CD4-positive, alpha-beta T cell treated with Interleukin-15 for 4 hours (primary cell): ENCODE measurements around the gene OR52N5.

Experiments
- DNase-seq: peaks from one replicate; pipeline ENCODE4 v3.0.0-alpha.2; 2020; ENCODE audit warnings: low spot score

Gene OR52N5

GRCh38 chr11:5783255-5783654 is at the start of gene OR52N5:
TSS of gene OR52N5 (minus strand) at chr11:5783355. CDS start at chr11:5778634, 4,721 bp downstream.
- DNase-seq, result no peak

- DNase-seq, result no peak
These were observed 48.2 kb upstream of the OR52N5 start for GRCh38 chr11:5831196-5831829.

- no peak for DNase-seq
These were observed 35.2 kb upstream of the OR52N5 start for GRCh38 chr11:5818245-5818886.

GRCh38 chr11:5815534-5815933 is 32.4 kb upstream of the OR52N5 start:
- no peak for DNase-seq

GRCh38 chr11:5809905-5810795 is 27.0 kb upstream of the OR52N5 start:
- DNase-seq, result no peak

- DNase-seq, result no peak
These were observed 26.0 kb upstream of the OR52N5 start for GRCh38 chr11:5809122-5809519.

- DNase-seq, result peak; percentile 75
These were observed 25.5 kb upstream of the OR52N5 start, which contains the start of gene OR52N2 for GRCh38 chr11:5808500-5809121. TSS of gene OR52N2 (plus strand) at chr11:5808924. CDS start at chr11:5820336, 11,412 bp downstream.

GRCh38 chr11:5807580-5807979 is 24.4 kb upstream of the OR52N5 start:
- no peak for DNase-seq

GRCh38 chr11:5803982-5804381 is 20.8 kb upstream of the OR52N5 start:
- no peak for DNase-seq

GRCh38 chr11:5796541-5796940 is 13.4 kb upstream of the OR52N5 start:
- DNase-seq, result no peak

GRCh38 chr11:5791165-5791564 is 8.0 kb upstream of the OR52N5 start, which contains the start of gene OR52N1:
TSS of gene OR52N1 (minus strand) at chr11:5791265. CDS start at chr11:5788816, 2,449 bp downstream.
- no peak for DNase-seq

- DNase-seq, result no peak
These were observed 16.1 kb downstream of the OR52N5 start for GRCh38 chr11:5767056-5767455.

GRCh38 chr11:5753943-5754342 is 29.2 kb downstream of the OR52N5 start, which contains the start of gene OR52N4:
TSS of gene OR52N4 (plus strand) at chr11:5754243. CDS start at chr11:5754741, 498 bp downstream.
- no peak for DNase-seq

- no peak for DNase-seq
These were observed 33.3 kb downstream of the OR52N5 start for GRCh38 chr11:5749836-5750235.

GRCh38 chr11:5746614-5747013 is 36.5 kb downstream of the OR52N5 start:
- DNase-seq, result no peak

GRCh38 chr11:5738431-5738830 is 44.7 kb downstream of the OR52N5 start:
- no peak for DNase-seq

GRCh38 chr11:5737670-5738392 is 45.3 kb downstream of the OR52N5 start:
- no peak for DNase-seq

- DNase-seq, result no peak
These were observed 46.1 kb downstream of the OR52N5 start for GRCh38 chr11:5737091-5737490.

GRCh38 chr11:5736396-5736795 is 46.8 kb downstream of the OR52N5 start, which contains the start of gene OR56B1:
TSS of gene OR56B1 (plus strand) at chr11:5736448. CDS start at chr11:5736517, 69 bp downstream.
- DNase-seq, result no peak

GRCh38 chr11:5727691-5728090 is 55.5 kb downstream of the OR52N5 start:
- no peak for DNase-seq

GRCh38 chr11:5726351-5726750 is 56.8 kb downstream of the OR52N5 start:
- no peak for DNase-seq
